Ishikawa (cell line): ENCODE data around the gene NQO1.

Experiments used
- CEBPB ChIP-seq: IDR thresholded peaks from 2 replicates; pipeline ENCODE4 v1.6.1; 2012
- NFIC ChIP-seq: IDR thresholded peaks from 2 replicates; pipeline ENCODE4 v1.6.1; 2012
- TAF1 ChIP-seq: IDR thresholded peaks from 2 replicates; pipeline ENCODE4 v1.6.1; 2012; ENCODE audit warnings: low read depth, mild to moderate bottlenecking
- TF ChIP-seq, protein P1 (sequence below): IDR thresholded peaks from 2 replicates; pipeline ENCODE4 v1.6.1; 2012
- TF ChIP-seq, protein P2 (sequence below): IDR thresholded peaks from 2 replicates; pipeline ENCODE4 v1.6.1; 2012; ENCODE audit warnings: low read depth, mild to moderate bottlenecking

DNA sequence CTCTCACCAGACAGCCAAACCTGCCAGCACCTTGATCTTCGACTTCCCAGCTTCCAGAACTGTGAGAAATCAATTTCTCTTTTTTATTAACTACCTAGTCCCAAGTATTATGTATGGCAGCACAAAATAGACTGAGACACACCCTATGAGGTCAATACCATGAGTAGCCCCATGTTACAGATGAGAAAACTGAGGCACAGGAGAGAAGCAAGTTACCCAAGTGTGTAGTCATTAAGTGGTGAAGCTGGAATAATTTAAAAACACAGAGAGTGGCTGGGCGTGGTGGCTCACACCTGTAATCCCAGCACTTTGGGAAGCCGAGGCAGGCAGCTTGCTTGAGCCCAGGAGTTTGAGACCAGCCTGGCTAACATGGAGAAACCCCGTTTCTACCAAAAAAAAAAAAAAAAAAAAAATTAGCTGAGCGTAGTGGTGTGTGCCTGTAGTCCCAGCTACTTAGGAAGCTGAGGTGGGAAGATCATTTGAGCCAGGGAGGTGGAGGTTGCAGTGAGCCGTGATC, 4.9 kb downstream of the NQO1 start:
- TF ChIP-seq, protein P1, sequence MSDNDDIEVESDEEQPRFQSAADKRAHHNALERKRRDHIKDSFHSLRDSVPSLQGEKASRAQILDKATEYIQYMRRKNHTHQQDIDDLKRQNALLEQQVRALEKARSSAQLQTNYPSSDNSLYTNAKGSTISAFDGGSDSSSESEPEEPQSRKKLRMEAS: no peak
- TF ChIP-seq TAF1: no peak
- TF ChIP-seq NFIC: no peak
- no peak for TF ChIP-seq CEBPB
- TF ChIP-seq, protein P2, sequence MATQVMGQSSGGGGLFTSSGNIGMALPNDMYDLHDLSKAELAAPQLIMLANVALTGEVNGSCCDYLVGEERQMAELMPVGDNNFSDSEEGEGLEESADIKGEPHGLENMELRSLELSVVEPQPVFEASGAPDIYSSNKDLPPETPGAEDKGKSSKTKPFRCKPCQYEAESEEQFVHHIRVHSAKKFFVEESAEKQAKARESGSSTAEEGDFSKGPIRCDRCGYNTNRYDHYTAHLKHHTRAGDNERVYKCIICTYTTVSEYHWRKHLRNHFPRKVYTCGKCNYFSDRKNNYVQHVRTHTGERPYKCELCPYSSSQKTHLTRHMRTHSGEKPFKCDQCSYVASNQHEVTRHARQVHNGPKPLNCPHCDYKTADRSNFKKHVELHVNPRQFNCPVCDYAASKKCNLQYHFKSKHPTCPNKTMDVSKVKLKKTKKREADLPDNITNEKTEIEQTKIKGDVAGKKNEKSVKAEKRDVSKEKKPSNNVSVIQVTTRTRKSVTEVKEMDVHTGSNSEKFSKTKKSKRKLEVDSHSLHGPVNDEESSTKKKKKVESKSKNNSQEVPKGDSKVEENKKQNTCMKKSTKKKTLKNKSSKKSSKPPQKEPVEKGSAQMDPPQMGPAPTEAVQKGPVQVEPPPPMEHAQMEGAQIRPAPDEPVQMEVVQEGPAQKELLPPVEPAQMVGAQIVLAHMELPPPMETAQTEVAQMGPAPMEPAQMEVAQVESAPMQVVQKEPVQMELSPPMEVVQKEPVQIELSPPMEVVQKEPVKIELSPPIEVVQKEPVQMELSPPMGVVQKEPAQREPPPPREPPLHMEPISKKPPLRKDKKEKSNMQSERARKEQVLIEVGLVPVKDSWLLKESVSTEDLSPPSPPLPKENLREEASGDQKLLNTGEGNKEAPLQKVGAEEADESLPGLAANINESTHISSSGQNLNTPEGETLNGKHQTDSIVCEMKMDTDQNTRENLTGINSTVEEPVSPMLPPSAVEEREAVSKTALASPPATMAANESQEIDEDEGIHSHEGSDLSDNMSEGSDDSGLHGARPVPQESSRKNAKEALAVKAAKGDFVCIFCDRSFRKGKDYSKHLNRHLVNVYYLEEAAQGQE: no peak
